ENCODE results near the gene TPGS1.
A peak's percentile ranks its signal among the peaks of the same experiment; 100 is the strongest.

The TPGS1 gene

DNA sequence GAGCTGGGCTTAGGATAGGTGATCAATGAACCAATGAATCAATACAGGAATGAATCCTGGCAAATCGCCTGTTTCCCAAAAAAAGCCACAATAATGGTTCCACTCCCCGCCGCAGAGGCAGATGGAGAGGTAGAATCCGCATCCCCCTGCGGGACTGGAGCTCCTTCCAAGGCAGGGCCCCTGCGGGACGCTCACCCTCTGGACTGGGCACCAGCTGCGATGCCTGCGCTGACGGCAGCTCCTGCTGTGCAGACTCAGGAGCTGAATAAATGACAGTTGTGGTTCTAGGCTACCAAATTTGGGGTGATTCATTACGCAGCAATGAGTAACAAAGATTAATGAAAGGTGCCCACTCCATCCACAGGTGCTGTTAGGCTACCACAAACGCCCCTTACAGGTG is 15.4 kb downstream of the TPGS1 start:
- no peak for DNase-seq

DNA sequence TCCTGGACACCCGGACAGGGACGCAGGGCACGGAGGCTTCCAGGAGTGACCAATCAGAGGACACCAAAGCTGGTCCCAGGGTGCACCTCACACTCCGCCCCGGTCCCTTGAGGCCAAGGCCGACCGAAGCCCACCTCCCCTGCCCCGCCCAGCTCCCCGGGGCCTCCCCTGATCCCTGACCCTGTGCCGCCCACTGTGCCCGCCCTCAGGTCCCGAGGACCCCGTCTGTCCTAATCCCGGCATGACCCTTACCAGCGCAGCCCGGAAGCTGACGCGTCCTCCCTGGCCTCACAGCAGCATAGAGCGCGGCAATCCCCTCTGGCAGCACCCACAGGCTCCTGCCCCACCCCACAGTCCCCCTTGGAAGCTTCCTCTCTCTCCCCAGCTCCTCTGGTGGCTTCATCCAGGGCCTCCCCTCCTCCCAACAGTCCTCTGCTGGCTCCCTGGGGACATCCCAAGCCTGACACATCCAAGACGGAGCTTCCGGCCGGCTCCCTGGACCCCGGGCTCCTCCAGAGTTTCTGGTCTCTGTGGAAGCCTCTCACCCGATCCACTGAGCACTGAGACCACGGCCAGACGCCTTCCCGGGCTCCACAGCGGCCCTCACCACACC is 16.9 kb downstream of the TPGS1 start:
- DNase-seq: no peak

DNA sequence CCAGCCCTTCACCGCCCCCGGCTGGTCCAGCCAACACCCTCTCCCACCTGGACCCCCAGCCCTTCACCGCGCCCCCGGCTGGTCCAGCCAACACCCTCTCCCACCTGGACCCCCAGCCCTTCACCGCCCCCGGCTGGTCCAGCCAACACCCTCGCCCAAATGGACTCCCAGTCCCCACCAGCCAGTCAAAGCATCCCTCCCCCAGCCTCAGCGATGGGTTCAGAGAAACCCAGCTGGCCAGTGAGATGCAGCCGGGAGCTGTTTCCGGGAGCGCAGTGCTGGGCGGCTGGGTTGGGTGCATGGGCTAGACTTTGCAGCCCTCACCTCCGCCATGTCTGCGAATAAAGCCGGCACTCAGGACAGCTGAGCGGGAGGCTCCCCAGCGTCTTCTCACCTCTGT is 17.7 kb downstream of the TPGS1 start:
- DNase-seq: no peak

DNA sequence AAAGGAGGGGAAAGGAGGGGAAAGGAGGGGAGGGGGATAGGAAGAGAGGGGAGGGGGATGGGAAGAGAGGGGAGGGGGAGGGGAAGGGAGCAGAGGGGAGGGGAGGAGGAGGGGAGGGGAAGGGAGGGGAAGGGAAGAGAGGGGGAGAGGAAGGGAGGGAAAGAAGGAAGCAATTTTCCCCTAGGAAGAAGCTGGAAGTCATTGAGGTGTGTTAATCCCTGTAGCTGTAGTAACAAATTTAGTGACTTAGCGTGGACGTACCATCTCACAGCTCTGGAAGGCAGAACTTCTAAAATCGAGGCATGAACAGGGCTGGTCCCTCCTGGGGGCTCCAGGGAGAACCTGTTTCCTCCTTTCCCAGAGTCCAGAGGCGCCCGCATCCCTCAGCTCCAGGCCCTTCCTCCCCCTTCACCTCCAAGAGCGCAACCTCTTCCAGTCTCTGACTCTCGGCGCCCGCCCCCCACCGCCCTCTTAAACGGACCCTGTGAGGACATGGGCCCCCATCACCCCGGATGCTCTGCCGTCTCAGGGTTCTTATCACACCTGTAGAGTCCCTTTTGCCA is 18.6 kb downstream of the TPGS1 start:
- DNase-seq: no peak

DNA sequence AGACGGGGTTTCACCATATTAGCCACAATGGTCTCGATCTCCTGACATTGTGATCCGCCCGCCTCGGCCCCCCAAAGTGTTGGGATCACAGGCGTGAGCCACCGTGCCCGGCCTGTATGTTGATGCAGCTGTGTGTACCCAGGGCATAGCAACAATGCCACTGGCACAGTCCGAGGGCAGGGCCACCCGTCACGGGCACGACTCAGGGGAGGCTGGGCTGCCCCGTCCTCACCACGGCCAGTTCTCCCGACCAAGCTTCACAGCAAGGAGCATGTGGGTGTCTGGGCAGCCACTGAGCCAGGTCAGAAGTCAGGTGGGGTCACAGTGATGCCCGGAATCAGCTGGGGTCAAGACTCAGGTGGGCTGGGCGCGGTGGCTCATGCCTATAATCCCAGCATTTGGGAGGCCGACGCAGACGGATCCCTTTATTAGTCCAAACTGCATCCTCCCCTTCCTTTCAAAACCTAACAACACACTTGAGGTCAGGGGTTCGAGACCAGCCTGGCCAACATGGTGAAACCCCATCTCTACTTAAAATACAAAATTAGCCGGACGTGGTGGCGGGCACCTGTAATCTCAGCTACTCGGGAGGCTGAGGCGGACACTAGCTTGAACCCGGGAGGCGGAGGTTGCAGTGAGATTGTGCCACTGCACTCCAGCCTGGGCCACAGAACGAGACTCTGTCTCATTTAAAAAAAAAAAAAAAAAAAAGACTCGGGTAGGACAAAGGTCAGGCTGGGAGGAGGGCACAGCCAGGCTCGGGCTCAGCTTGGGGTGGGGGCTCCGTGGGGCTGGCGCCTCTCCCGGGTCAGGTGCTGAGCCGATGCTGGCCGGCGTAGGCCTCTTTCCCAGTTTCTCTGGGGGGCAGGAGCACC is 23.1 kb downstream of the TPGS1 start:
- peak; percentile 16 for DNase-seq

DNA sequence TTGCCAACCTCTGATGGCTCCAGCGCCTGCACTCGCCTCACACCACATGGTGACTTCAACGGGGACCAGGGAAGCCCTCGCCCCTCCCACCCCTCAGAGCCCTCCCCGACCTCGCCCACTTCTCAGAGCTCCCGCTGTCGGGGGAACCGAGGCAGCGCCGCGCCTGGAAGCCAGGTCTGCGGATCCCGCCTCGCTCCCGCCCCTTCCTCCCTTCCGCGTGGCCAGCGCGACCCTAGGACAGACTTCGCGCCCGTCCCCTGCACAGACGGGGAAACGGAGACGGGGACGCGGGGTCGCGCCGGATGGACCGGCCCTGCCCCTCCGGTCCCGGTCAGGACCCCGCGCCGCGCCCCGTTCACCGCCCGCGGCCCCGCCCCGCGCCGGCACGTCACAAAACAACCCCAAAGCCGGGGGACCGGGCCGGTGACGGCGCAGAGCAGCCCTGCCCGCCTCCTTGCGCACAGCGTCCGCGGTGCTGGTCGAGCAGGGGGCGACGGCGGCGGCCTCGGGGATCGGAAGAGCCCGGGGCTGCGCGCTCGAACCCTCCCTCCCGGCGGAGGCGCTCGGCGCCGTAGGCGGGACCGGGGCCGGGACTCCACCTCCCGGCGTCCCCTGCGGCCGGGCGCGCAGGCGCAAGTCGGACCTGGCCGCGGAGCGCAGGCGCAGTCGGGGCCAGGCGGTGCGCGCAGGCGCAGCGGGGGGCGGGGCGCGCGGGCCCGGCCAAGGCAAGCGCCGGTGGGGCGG is 23.9 kb downstream of the TPGS1 start:
- peak; percentile 83 for DNase-seq

DNA sequence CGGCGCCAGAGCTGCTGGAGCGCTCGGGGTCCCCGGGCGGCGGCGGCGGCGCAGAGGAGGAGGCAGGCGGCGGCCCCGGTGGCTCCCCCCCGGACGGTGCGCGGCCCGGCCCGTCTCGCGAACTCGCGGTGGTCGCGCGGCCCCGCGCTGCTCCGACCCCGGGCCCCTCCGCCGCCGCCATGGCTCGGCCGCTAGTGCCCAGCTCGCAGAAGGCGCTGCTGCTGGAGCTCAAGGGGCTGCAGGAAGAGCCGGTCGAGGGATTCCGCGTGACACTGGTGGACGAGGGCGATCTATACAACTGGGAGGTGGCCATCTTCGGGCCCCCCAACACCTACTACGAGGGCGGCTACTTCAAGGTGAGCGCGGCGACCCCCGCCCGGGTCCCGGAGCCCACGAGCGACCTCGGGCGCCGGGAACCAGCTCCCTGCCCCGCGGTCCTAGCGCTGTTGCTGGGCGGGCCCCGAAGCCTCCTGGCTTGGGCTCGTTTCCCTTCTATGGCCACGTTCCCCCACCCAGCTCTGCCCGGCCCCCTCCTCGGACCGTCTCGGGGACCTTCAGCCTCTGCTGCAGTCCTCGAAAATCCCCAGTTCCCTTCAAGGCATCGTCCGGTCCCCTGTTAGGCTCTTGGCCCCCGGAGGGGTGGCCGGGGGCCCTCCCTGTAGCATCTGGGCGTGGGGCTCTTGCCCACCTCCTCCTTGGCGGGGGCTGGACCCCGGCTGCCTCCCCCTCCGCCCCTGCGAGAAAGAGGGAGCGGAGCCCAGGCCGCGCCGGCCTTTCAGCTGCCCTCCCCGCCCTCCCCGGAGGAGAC is 24.7 kb downstream of the TPGS1 start, which contains the start of gene CDC34:
Gene CDC34, plus strand, starts transcription at position 8 of the 808 bp plus-strand sequence. Its CDS starts 172 bp downstream, at position 180.
- DNase-seq: no peak

DNA sequence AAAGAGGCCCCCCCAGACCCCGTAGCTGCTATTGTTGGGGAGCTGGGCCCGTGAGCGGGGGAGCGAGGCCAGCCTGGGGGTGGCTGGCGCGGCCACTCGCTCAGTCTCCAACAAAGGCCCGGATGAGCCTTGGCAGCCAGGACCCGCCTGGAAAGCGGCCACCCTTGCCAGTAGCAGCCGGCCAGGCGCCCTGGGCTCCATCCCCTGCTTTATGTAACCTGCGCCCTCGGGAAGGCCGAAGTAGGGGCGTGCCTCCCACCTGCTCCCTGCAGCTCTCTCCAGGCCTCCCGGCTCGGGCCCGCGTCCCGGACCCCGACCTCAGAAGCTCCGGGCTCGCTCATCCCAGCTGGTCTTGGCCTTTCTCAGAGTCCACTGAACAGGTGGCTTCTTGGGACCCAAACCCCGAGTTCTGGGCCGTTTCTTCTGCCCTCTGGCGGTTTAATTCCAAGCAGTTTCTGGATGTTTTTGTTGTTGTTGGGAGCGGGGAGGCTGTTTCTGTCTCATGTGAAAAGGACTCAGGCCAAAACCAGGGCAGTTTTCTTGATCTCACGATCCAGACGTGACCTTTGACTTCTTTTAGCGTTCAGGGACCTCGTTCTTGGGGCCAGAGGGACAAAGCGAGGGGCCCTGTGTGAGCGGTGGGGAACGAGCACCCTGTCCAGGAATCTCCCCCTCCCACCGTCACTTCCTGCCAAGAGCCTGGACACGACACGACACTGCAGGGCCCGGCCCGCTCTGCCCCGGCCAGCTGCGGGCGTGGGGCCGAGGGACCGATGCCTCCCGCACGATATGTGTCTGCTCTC is 25.5 kb downstream of the TPGS1 start:
- no peak for DNase-seq

DNA sequence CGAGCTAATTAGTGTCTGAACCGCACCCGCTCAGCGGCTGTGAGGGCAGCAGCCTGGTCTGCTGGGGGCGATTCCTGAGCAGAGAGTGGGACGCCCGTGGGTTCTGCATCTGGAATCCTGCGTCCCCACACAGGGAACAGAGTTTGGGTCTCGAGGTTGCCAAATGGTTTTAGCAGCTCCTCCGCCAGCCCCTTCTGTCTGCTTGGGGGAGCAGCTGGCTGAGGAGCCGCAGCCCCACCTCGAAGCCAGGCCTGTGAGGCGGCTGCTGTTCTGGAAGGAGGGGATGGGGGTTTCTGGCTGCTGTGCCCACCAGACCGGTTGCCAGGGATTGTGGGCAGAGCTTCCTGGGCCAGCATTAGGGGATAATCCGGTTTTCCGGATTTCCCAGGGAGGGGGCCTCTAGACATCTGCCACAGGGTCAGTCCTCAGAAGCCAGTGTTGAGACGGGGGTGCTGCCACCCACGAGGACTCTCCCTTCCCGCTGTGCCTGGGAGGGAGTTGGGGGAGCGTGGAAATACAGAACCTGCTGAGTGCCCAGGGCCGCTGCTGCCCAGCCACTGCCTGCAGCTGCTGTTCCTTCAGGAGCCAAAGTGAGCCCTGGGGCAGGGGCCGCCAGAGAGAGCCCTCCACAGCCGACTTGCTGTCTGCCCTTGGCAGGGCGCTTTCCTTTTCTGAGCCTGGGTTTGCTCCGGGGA is 26.2 kb downstream of the TPGS1 start:
- DNase-seq: no peak

DNA sequence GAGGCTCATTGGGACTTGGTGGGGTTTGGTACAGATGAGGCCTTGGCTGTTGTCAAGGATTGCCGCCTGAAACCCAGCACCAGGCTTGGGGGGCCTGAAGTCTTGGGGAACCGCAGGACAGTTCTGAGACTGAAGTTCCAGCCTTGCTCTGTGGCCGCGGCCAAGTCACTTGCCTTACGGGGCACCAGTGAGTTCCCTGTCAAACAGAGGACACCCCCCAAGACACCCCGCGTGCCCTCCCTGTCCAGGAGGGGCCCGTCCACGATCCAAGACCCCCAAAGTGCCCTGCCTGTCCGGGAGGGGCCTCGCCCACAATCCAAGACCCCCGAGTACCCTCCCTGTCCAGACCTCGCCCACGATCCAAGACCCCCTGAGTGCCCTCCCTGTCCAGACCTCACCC is 26.8 kb downstream of the TPGS1 start:
- no peak for DNase-seq

DNA sequence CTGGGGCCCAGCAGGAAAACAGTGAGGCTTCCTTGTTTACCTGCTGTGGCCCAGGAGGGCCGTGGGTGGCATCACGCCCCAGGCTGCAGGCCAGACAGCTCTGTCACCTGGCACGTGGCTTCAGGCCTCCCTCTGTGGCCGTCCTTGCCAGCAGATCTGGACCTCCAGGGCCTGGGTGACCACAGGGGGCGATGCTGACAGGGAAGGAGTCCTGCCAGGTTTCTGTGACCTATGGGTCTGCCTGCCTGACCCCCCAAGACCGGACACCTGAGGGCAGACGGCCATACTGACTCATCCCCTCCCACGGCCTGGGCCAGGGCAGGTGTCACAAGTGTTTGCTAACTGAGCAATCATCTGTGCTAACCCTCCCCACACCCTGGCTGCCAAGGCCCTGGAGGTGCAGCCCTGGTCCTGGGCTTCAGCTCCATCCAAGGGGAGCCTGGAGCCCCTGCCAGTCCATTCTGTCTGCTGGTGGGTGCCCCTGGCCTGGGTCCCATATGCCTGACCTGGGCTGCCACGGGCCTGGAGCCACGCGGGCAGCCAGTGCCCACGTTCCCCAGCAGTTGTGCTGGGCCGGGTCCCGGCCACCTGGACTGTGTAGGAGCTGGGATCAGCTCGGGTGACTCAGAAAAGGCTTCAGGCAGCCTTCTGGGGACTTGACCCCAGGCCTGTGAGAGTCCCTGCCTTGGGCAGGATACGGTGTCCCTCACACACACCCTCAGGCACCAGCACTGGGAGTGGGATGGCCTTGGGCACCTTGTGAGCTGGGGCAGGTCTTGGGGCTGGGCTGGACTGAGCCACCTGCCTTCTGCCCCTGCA is 27.9 kb downstream of the TPGS1 start:
- DNase-seq: no peak

DNA sequence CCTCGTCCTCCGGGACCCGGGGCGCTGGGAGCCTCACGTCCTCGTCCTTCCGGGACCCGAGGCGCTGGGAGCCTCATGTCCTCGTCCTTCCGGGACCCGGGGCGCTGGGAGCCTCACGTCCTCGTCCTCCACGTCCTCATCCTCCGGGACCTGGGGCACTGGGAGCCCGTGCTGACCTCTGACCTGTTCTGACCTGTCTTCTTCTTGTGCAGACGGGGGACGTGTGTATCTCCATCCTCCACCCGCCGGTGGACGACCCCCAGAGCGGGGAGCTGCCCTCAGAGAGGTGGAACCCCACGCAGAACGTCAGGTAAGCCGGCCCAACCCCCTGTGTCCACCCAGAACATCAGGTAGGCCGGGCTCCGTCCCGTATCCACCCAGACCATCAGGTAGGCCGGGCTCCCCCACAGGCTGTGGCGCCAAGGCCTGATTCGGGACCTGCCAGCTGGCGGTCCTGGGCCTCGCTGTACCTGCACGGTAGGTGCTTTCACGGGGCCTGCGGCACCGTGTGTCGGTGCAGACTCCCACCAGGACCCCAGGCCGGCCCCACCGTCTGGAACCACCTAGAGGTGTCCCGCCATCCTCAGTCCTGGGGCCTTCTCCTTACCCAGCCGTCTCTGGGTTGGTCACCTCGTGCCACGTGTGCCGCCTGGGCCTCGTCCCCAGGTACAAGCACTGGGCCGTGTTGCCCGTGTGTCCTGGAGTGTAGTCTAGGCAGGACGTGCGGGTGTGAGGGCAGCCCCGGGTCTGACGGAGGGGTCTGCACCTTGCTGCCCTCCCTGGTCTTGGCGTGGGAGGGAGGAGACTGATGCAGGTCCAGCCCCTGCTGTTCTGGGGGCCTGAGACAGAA is 29.0 kb downstream of the TPGS1 start:
- DNase-seq: no peak

DNA sequence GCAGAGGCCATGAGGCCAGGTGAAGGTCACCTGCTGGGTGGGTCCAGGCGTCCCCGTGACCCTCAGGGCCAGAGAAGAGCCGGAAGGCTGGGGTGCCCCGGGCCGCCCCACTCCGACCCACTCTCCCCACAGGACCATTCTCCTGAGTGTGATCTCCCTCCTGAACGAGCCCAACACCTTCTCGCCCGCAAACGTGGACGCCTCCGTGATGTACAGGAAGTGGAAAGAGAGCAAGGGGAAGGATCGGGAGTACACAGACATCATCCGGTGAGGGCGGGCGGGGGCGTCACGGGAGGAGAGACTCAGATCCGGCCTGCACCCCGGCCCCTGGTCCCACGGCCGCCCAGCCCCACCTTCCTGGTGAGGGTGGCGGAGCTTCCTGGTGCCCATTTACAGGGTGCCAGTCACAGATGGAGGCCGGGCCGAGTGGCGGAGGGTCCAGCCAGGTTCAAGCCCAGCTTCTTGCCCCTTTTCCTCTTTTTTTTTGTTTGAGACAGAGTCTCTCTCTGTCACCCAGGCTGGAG is 29.6 kb downstream of the TPGS1 start:
- no peak for DNase-seq

DNA sequence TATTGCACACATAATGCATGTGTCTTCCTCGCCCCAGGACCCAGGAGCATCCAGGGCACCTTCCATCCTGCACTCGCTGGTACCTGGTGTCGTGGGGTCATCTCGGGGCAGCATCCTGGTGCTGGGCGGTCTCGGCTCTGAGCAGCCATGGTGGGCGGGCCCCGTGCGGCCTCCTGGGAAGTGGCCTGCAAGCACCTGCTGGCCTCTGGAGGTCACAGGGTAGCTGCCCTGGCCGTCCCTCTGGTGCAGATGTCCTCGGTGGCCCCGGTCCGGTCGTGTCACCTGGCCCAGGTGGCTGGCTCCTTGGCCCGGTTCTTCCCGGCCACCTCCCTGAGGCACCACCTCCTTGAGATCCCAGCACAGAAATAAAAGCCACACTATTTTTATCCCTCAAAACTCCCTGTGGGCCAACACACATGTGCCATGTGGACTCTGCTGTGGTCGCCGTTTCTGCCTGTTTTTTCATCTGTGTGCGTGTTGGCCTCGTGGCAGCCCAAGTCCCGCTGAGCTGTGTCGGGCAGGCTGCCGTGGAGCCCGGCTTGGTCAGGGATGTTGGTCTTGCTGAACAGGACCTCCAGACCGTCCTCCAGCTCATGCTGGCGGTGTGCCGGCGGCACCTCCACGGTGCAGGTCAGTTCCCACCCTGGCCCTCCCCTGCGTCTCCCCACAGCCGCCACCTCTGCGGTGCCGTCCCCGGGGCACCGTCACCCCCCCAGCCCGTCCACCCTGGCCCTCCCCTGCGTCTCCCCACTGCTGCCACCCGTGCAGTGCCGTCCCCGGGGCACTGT is 31.5 kb downstream of the TPGS1 start:
- DNase-seq: no peak

DNA sequence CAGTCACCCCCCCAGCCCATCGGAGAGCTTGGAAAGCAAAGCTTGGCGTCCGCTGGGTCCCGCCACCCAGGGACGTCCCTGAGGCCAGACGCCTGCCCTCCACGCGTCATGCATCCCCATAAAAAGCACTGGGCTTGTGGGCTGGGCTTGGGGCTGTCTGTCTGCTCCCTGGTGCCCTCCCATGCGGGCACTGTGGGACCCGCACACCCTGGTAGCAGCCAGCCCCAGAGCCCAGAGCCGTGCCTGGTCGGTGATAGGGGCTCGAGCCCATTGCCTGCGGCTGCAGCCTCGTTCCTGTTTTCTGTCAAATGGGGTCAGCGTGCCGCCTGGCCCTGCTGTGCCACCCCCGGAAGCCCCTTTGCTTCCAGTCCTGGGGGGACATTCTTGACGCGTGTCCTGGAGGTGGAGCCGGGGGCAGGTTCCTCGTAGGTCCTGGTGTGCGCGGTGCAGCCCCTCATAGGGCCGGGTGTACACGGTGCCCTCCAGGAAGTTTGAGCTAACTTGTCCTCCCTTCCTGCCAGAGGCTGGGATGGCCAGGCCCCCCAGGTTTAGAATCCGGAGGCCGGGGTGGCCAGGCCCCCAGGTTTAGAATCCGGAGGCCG is 32.2 kb downstream of the TPGS1 start:
- DNase-seq: no peak

DNA sequence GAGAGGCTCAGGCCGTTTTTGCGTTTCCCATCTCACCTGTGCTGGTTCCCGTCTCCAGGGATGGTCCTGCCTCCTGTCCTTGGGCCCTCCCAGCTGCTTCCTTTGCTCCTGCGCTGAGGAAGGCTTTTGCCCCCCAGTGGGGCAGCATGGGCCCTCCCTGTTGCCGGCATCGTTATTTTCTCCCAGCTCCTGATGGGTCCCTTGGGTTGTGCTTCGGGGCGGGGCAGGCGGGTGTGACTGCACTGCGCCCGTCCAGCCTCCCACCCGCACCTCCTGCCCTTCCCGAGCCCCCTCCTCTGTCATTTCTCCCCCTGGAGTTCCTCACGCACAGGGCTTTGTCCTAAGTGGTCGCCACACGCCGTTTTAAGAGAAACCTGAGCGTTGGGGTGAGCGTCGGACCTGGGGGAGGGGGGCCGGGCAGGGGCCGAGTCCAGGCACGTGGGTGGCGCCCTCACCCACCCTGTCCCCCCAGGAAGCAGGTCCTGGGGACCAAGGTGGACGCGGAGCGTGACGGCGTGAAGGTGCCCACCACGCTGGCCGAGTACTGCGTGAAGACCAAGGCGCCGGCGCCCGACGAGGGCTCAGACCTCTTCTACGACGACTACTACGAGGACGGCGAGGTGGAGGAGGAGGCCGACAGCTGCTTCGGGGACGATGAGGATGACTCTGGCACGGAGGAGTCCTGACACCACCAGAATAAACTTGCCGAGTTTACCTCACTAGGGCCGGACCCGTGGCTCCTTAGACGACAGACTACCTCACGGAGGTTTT is 33.8 kb downstream of the TPGS1 start:
- no peak for DNase-seq

DNA sequence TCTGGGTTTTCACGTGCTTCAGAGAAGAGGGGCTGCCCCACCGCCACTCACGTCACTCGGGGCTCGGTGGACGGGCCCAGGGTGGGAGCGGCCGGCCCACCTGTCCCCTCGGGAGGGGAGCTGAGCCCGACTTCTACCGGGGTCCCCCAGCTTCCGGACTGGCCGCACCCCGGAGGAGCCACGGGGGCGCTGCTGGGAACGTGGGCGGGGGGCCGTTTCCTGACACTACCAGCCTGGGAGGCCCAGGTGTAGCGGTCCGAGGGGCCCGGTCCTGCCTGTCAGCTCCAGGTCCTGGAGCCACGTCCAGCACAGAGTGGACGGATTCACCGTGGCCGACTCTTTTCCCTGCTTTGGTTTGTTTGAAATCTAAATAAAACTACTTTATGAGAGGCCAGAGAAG is 34.4 kb downstream of the TPGS1 start:
- DNase-seq: no peak

All from NCI-H774 (cell line).